Left lobe of liver (tissue), 2 donors: ENCODE data around the gene ERCC6L2. TPM values are rescaled to one million over a fixed set of nuclear protein-coding genes. Genes with fewer than 3 reads are reported as not detected.

Source experiments
- ATAC-seq: fragments of 200-7000 bp; cut with Tn5 transposase; one replicate; pipeline ENCODE4 v1.9.1; 2020; ENCODE audit warnings: mild to moderate bottlenecking, moderate library complexity
- DNase-seq: peaks from one replicate; pipeline ENCODE4 v3.0.0-alpha.2; 2020; ENCODE audit warnings: low spot score
- total RNA-seq: library from RNA; stranded (reverse); gene quantifications from one replicate; pipeline ENCODE4 v1.2.1, GENCODE V29; 2021
- donor health status: DM: no; HTN: no; CAD: no; lungs with moderate emphysema.
- donor health status: DM: no; HTN: yes; CAD: no.

Gene ERCC6L2
- total RNA-seq, 1 donor from 2014 or later = 13.9 TPM

GRCh38 chr9:95864852-95865580, 10.5 kb upstream of the ERCC6L2 start:
- ATAC-seq = no peak
- DNase-seq = no peak

GRCh38 chr9:95870352-95870751, 5.1 kb upstream of the ERCC6L2 start:
- DNase-seq (no peak), ATAC-seq (no peak)

GRCh38 chr9:95870906-95871305, 4.6 kb upstream of the ERCC6L2 start:
- no peak for DNase-seq
- no peak for ATAC-seq

- DNase-seq (no peak), ATAC-seq (no peak)
Observed at GRCh38 chr9:95874303-95874988, 1.0 kb upstream of the ERCC6L2 start.

GRCh38 chr9:95874989-95875304, 544 bp upstream of the ERCC6L2 start:
- peak; percentile 52 for ATAC-seq

GRCh38 chr9:95876138-95876444, 600 bp downstream of the ERCC6L2 start:
- DNase-seq (no peak), ATAC-seq (no peak)

More at GRCh38 chr9:95874989-95875304, 544 bp upstream of the ERCC6L2 start:
- peak; percentile 64 for DNase-seq

- no peak for ATAC-seq
- no peak for DNase-seq
Observed at GRCh38 chr9:95876595-95876994, 1.1 kb downstream of the ERCC6L2 start.

GRCh38 chr9:95877984-95878383, 2.5 kb downstream of the ERCC6L2 start:
- ATAC-seq (no peak), DNase-seq (no peak)

GRCh38 chr9:95879591-95879990, 4.1 kb downstream of the ERCC6L2 start:
- no peak for DNase-seq

GRCh38 chr9:95880021-95880690, 4.7 kb downstream of the ERCC6L2 start:
- ATAC-seq (no peak), DNase-seq (no peak)

More at GRCh38 chr9:95879591-95879990, 4.1 kb downstream of the ERCC6L2 start:
- no peak for ATAC-seq

- ATAC-seq (no peak), DNase-seq (no peak)
Observed at GRCh38 chr9:95887926-95888497, 12.5 kb downstream of the ERCC6L2 start.

- ATAC-seq = no peak
Observed at GRCh38 chr9:95890594-95890993, 15.1 kb downstream of the ERCC6L2 start.

GRCh38 chr9:95891067-95891671, 15.7 kb downstream of the ERCC6L2 start:
- ATAC-seq (no peak), DNase-seq (no peak)

More at GRCh38 chr9:95890594-95890993, 15.1 kb downstream of the ERCC6L2 start:
- no peak for DNase-seq

- ATAC-seq (no peak), DNase-seq (no peak)
Observed at GRCh38 chr9:95892690-95893089, 17.2 kb downstream of the ERCC6L2 start.

- ATAC-seq (no peak), DNase-seq (no peak)
Observed at GRCh38 chr9:95896580-95896979, 21.1 kb downstream of the ERCC6L2 start.

- ATAC-seq (peak; percentile 94), DNase-seq (peak; percentile 49)
Observed at GRCh38 chr9:95901506-95901905, 26.0 kb downstream of the ERCC6L2 start.

GRCh38 chr9:95903398-95903797, 27.9 kb downstream of the ERCC6L2 start:
- ATAC-seq (no peak), DNase-seq (no peak)

GRCh38 chr9:95907794-95908193, 32.3 kb downstream of the ERCC6L2 start:
- DNase-seq = no peak
- no peak for ATAC-seq

- DNase-seq (no peak), ATAC-seq (no peak)
Observed at GRCh38 chr9:95910023-95910707, 34.7 kb downstream of the ERCC6L2 start.

GRCh38 chr9:95910770-95911340, 35.4 kb downstream of the ERCC6L2 start:
- DNase-seq (no peak), ATAC-seq (peak; percentile 78)
